Measurements from ENCODE around the gene SLC13A3.
A peak's percentile ranks its signal among the peaks of the same experiment; 100 is the strongest.
"Not testable (repeated sequence)": the region's sequence is repeated elsewhere in the genome, so short reads cannot be mapped to it uniquely, and the experiment has no call there.

SLC13A3 gene

GRCh38 chr20:46681032-46681854, 30.0 kb upstream of the SLC13A3 start:
- peak; percentile 46 for DNase-seq (ENCODE audit: low read depth)

DNA sequence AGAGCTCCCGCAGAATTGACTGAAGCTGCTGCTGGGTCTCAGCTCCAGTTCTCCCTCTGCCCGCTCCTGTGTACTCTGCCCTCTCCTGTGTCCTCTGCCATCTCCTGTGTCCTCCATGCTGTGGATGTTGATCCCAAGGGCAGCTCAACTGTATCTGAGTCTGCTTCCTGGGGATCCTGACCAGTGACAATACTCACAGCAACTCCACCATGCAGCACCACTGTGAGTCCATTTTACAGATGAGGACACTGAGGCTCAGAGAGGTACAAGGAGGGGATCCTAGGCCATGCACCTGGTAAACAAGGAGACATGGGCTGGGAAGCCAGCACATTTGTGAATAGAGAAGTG, 29.4 kb upstream of the SLC13A3 start:
- DNase-seq (ENCODE audit: low read depth), result no peak

DNA sequence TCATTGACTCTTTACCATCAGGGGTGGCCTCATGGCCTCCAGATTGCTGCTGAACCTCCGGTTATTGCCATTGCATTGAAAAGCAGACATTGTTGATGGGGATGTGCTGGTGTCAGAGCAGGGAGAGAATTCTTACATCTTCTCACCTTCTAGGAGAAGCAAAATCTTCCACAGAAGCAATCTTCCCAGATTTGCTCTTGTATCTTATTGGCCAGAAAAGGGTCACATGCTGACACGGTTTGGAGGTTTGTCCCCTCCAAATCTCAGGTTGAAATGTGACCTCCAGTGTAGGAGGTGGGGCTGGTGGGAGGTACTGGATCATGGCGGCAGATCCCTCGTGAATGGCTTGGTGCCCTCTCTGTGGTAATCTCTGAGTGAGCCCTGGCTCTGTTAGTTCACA, 27.3 kb upstream of the SLC13A3 start:
- DNase-seq (ENCODE audit: low read depth), result no peak

- DNase-seq (ENCODE audit: low read depth), result no peak
Measured at GRCh38 chr20:46677608-46678007, 26.3 kb upstream of the SLC13A3 start.

- not testable (repeated sequence) for DNase-seq (ENCODE audit: low read depth)
Measured at GRCh38 chr20:46676649-46677316, 25.5 kb upstream of the SLC13A3 start.

DNA sequence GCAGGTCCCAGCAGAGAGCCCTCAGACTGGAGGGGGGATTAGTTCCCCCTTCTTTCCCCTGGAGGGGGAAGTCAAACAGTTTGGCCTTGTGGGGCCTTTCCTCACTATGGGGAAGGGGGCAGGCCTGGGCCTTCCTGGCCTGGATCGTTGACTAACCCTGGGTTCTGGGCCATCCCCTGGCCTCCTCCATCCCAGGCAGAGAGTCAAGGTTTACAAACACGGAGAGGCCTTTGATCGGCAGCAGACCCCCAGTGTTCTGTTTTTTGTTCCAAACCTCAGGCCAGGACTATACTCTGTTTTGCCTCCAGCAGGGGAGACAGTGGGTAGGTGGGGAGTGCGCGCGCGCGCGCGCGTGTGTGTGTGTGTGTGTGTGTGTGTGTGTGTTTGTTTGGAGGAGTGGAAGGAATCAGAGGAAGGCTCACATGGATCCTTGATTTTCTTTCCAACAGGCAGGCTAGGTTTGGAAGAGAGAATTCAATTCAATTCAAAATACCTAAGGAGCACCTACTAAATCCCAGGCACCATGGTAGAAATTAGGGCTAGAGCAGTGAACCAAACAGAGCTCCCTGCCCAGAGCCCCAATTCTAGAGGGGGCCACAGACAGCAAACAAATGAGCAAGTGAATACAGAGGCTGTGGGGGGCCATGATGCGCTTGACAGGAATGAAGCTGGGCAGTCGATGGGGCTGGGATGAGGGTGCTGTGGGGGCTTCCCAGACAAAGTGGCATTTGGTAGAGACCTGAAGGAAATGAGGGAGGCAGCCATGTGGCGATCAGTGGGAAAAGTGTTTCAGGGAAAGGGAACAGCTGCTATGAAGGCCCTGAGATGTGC, 23.2 kb upstream of the SLC13A3 start:
- no peak for DNase-seq (ENCODE audit: low read depth)

- DNase-seq (ENCODE audit: low read depth), result no peak
Measured at GRCh38 chr20:46673394-46674252, 22.4 kb upstream of the SLC13A3 start.

DNA sequence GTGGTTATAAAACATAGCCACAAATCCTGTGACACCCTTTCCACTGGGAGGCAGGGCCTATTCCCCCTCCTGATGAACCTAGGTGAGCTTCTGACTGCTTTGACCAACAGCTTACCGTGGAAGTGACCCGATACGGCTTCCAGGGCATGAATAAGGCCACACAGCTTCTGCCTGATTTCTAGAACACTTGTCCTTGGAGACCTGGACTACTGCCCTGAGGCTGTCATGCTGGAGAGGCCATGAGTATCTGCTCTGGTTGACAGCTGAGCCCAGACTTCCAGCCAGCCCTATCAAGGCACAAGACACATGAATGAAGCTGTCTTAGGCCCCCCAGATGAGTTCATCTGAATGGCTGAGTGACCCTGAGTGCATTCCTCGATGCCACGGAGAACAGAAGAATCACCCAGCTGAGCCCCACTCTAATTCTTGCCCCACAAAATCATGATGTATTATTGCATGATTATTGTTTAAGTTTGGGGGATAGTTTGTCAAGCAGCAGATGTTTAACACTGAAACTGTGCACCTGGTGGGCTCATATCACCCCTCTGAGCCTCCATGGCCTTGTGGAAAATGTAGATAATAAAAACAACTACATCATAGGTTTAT, 21.4 kb upstream of the SLC13A3 start:
- no peak for DNase-seq (ENCODE audit: low read depth)

DNA sequence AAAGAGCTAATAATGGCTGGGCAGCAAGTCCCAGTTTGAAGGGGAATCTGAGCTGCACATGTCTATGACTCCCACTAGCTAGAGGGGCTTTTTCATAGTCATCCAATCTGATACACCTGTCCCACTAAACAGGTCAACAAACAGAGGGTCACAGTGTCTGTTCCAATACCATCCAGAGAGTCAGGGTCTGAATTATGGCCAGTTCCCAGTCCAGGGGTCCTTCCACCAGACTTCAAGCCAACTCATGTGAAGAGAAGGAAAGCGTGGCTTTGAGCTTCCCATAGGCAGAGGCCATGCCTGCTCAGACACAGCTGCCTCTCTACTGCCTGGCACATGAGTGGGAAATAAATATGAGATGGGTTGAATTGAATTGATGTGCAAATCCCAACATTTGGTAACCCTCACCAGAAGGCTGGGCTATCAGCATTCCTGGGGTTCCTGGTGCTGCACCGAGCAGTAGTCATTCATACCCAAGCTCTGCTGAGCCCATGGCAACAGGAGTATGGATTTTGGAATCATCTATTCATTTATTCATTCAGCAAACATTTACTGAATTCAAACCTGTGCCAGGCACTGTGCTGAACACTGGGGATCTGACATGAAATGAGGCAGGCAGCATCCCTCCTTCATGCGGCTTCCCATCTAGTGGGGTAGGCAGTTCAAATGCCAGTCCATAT, 20.7 kb upstream of the SLC13A3 start:
- DNase-seq (ENCODE audit: low read depth), result no peak

- no peak for DNase-seq (ENCODE audit: low read depth)
Measured at GRCh38 chr20:46670585-46671584, 19.6 kb upstream of the SLC13A3 start.

GRCh38 chr20:46670228-46670584, 18.9 kb upstream of the SLC13A3 start:
- DNase-seq (ENCODE audit: low read depth), result no peak

DNA sequence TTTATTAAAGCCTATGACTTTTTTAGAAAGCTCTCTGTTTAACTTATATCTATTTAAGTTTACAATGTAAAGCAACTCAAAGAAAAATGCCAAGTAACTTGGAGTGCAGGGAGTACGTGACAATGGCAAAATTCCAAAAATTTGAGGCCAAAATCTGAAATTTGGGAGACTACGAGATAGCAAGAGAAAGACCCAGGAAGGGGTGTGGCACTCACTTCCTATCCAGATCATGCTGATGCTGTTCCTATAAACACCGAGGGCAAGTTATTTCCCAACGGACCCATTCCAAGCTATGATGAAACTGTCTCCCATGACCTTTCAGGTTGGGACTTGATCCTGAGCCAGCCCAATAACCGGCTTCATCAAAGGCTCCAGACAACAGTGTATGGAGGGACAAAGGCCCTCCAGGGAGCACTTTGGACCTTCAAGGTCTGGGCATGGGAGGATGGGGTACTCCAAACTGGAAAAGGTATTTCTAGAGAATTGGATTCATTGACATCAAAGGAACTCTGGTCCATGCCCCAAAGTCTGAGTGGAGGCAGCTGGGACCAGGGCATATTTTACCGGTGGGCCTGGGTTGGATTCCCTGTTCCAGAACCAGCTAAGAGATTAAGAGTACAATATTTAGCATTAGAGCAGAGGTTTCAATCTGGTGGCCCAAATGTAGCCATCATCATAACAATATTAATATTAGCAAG, 15.7 kb upstream of the SLC13A3 start:
- DNase-seq (ENCODE audit: low read depth), result no peak

DNA sequence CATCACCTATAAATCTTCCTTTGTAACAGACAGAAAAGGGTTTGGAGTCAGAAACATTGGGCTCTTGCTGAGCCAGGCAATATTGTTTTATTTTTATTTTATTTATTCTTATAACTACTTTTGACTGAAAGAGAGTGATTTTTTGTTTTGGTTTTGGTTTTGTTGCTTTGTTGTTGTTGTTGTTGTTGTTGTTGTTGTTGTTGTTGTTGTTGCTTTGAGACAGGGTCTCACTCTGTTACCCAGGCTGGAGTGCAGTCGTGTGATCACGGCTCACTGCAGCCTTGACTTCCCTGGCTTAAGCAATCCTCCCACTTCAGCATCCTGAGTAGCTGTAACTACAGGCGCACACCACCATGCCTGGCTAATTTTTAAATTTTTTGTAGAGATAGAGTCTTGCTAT, 15.0 kb upstream of the SLC13A3 start:
- DNase-seq (ENCODE audit: low read depth), result no peak

GRCh38 chr20:46665602-46666001, 14.3 kb upstream of the SLC13A3 start:
- no peak for DNase-seq (ENCODE audit: low read depth)

- no peak for DNase-seq (ENCODE audit: low read depth)
Measured at GRCh38 chr20:46663531-46663930, 12.3 kb upstream of the SLC13A3 start.

GRCh38 chr20:46661659-46662058, 10.4 kb upstream of the SLC13A3 start:
- no peak for DNase-seq (ENCODE audit: low read depth)

GRCh38 chr20:46660487-46660886, 9.2 kb upstream of the SLC13A3 start:
- no peak for DNase-seq (ENCODE audit: low read depth)

DNA sequence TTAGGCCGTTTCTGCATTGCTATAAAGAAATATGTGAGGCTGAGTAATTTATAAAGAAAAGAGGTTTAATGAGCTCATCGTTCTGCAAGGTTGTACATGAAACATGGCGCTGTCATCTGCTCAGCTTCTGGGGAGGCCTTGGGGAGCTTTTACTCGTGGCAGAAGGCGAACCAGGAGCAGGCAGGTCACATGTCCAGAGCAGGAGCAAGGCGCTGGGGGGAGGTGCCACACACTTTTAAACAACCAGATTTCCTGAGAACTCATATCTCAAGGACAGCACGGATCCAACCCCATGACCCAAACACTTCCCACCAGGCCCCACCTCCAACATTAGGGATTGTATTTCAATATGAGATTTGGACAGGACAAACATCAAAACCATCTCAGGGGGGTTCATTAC, 6.4 kb upstream of the SLC13A3 start:
- no peak for DNase-seq (ENCODE audit: low read depth)

DNA sequence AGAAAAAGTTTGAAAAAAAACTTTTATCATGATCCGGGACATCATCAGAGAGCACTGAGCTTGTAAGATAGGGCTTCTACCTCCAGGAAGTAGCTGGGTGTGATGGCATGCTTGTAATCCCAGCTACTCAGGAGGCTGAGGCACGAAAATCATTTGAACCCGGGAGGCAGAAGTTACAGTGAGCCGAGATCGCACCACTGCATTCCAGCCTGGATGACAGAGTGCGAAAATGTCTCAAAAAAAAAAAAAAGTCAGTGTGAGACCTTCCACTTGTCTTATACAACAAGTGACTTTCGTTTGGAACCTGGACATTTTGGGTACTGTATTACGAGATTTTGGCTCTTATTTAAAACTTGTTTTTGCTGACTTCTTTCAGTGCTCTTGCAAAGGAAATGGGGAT, 5.9 kb upstream of the SLC13A3 start:
- DNase-seq (ENCODE audit: low read depth), result no peak

Data from EH (cell line).